ENCODE measurements around the gene COL6A1.

The COL6A1 gene

GRCh38 chr21:46050668-46051378 is 69.3 kb downstream of the COL6A1 start:
- no peak for DNase-seq

- no peak for DNase-seq
Observed at GRCh38 chr21:46051379-46051770, 69.8 kb downstream of the COL6A1 start.

GRCh38 chr21:46051821-46052675 is 70.5 kb downstream of the COL6A1 start:
- DNase-seq: no peak

- no peak for DNase-seq
Observed at GRCh38 chr21:46052703-46053651, 71.4 kb downstream of the COL6A1 start.

GRCh38 chr21:46054031-46054430 is 72.5 kb downstream of the COL6A1 start:
- no peak for DNase-seq

- DNase-seq: no peak
Observed at GRCh38 chr21:46054451-46054881, 72.9 kb downstream of the COL6A1 start.

All from NCI-H510A (cell line).